ENCODE measurements around the gene RIMBP2. TPM values are rescaled to one million over a fixed set of nuclear protein-coding genes. Genes with fewer than 3 reads are reported as not detected.

RIMBP2 gene
- total RNA-seq, 5 donors from 2014 or later (not counting 1 experiment from before 2014, with no cell fraction given): 0.10 to 0.38 TPM; not detected in 3

DNA sequence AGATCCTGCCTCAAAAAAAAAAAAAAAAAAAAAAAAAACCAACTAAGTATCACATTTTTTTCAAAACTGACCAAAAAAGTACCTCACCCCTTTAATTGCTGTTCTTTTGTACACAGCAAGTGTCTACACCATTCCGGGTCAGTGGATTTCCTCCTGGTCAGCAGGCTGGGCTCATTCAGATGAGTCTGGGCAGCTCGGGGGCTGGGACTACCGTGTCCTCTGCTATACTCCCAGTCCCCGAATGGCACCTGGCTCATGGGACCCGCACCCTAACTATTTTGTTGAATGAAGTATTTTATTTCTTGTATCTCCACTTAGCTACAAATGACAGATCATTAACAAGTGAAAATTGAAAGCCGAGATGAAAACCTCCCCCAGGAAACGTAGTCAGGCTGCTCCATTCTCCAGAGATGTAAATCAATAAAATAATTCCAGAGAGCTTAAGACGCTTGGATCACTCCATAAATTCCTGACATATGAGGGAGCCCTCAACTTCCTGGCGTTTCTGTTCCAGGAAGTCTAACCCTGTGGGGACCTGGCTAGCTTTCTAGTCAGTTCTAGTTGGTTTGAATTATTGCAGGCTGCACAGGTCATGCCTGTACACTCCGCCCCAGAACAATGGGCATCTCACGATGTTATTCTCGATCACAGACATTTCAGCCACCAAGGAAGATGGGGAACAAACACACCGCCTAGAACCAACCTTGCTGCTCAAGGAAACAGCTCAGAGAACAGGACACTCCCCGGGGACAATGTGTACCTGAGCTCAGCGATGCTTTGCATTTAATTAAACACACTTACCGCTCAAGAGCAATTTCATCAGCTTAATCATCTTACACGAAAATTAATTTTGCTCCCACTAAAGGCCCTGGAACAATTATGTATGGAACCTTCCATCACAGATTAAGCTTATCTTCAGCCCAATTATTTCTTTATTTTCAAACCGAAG is 76.3 kb downstream of the RIMBP2 start:
- Mint-ChIP-seq H3K27me3 (peaks cover 1 to 10% of the 10 kb centered on the region in 2 donors), H3K4me1 (no peaks in the 10 kb centered on the region), H3K4me3 (no peak overlapping the region), H3K9me3 (no peaks in the 10 kb centered on the region), H3K27ac (no peak overlapping the region), H3K36me3 (no peaks in the 10 kb centered on the region)
- no peak overlapping the region for H3K27ac ChIP-seq (ENCODE audit: low read length)
- no peak for ATAC-seq (replicated peaks in 1 of 4)
- no peak overlapping the region for H3K4me3 ChIP-seq (ENCODE audit: control insufficient read depth in 1 of 2, extremely low read depth in 1 of 2, low read length in 1 of 2)
- POLR2A ChIA-PET: no interaction called here
- H3K36me3 ChIP-seq (ENCODE audit: control insufficient read depth in 2 of 2, extremely low read depth in 1 of 2, insufficient read depth in 1 of 2, low read length in 1 of 2): no peaks in the 10 kb centered on the region
- no peak for DNase-seq
- 72% methylated on average over 7 of the region's 18 CpGs for WGBS (ENCODE audit: insufficient coverage)
- no peaks in the 10 kb centered on the region for H3K4me1 ChIP-seq (ENCODE audit: control insufficient read depth in 1 of 2, extremely low read depth in 1 of 2, insufficient read depth in 2 of 2, low read length in 2 of 2)
- no peaks in the 10 kb centered on the region for H3K9me3 ChIP-seq
- CTCF ChIA-PET: no interaction called here
- H3K27me3 ChIP-seq (replicated peaks in 1 of 2; ENCODE audit: control insufficient read depth in 2 of 2, extremely low read depth in 1 of 2, insufficient read depth in 2 of 2, low read length in 1 of 2): peaks cover 0 to 26% of the 10 kb centered on the region in 2 experiments

DNA sequence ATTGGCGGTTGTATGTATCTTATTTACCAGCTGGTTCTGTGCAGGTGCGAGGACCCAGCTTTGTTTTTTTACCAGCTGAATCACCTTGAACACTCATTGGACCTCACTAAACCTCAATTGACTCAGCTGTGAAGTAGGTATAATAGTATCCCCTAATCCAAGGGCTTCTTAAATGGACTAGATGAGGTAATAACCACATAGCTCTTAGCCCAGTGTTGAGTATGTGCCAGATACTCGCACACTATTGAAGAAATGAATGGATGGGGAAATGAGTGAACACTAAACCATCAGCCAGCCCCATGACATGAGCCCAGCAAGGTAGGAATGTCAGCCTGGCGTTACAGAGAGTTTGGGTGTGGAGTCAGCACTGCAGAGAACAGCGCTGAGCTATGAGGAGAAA is 79.7 kb downstream of the RIMBP2 start:
- CTCF ChIA-PET: no interaction called here
- POLR2A ChIA-PET: no interaction called here
- Histone ChIP-seq H3K4me3 (ENCODE audit: control insufficient read depth in 1 of 2, extremely low read depth in 1 of 2, low read length in 1 of 2) (no peak overlapping the region), H3K4me1 (ENCODE audit: control insufficient read depth in 1 of 2, extremely low read depth in 1 of 2, insufficient read depth in 2 of 2, low read length in 2 of 2) (no peaks in the 10 kb centered on the region), H3K27me3 (replicated peaks in 1 of 2; ENCODE audit: control insufficient read depth in 2 of 2, extremely low read depth in 1 of 2, insufficient read depth in 2 of 2, low read length in 1 of 2) (peaks cover 0 to 16% of the 10 kb centered on the region in 2 experiments), H3K36me3 (ENCODE audit: control insufficient read depth in 2 of 2, extremely low read depth in 1 of 2, insufficient read depth in 1 of 2, low read length in 1 of 2) (no peaks in the 10 kb centered on the region), H3K27ac (ENCODE audit: low read length) (no peak overlapping the region), H3K9me3 (no peaks in the 10 kb centered on the region)
- no peak for ATAC-seq (replicated peaks in 1 of 4)
- WGBS (ENCODE audit: insufficient coverage): 83% methylated on average over 2 of the region's 5 CpGs
- Mint-ChIP-seq H3K9me3 (no peaks in the 10 kb centered on the region), H3K36me3 (no peaks in the 10 kb centered on the region), H3K27ac (no peak overlapping the region), H3K27me3 (peaks cover 14 to 15% of the 10 kb centered on the region in 2 donors), H3K4me3 (no peak overlapping the region), H3K4me1 (no peaks in the 10 kb centered on the region)
- DNase-seq: no peak

DNA sequence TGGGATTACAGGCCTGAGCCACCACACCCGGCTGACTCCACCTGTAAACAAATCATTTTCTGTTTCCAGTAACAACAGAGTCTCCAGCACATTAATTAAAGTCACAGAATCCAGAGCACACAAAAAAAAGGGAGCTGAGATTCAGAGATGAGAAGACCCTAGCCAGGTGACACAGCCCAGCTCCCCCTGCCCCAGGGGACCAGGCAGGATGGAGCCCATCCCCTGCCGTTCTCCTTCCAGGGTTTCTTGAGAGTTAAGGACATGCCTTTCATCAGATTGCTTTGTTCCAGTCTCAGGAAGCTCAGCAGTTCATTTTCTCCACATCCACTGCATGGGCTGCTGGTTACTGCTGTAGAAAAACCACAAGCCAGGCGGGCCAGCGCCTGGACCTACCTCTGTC is 81.2 kb downstream of the RIMBP2 start:
- H3K27me3 ChIP-seq (replicated peaks in 1 of 2; ENCODE audit: control insufficient read depth in 2 of 2, extremely low read depth in 1 of 2, insufficient read depth in 2 of 2, low read length in 1 of 2): peaks cover 0 to 11% of the 10 kb centered on the region in 2 experiments
- H3K27ac ChIP-seq (ENCODE audit: low read length): no peak overlapping the region
- H3K36me3 ChIP-seq (ENCODE audit: control insufficient read depth in 2 of 2, extremely low read depth in 1 of 2, insufficient read depth in 1 of 2, low read length in 1 of 2): no peaks in the 10 kb centered on the region
- H3K27ac Mint-ChIP-seq: no peak overlapping the region
- H3K4me1 ChIP-seq (ENCODE audit: control insufficient read depth in 1 of 2, extremely low read depth in 1 of 2, insufficient read depth in 2 of 2, low read length in 2 of 2): no peaks in the 10 kb centered on the region
- H3K27me3 Mint-ChIP-seq: peaks cover 14 to 15% of the 10 kb centered on the region in 2 donors
- POLR2A ChIA-PET: no interaction called here
- whole genome bisulfite sequencing (ENCODE audit: insufficient coverage): 53% methylated on average over 2 of the region's 4 CpGs
- ATAC-seq (replicated peaks in 1 of 4): no peak
- no peak overlapping the region for H3K4me3 ChIP-seq (ENCODE audit: control insufficient read depth in 1 of 2, extremely low read depth in 1 of 2, low read length in 1 of 2)
- no peak for DNase-seq
- CTCF ChIA-PET: no interaction called here
- peaks cover 0 to 9% (median 0%) of the 10 kb centered on the region in 3 donors for H3K9me3 Mint-ChIP-seq
- no peak overlapping the region for H3K4me3 Mint-ChIP-seq
- no peaks in the 10 kb centered on the region for H3K4me1 Mint-ChIP-seq
- H3K36me3 Mint-ChIP-seq: no peaks in the 10 kb centered on the region
- H3K9me3 ChIP-seq: no peaks in the 10 kb centered on the region

GRCh38 chr12:130633771-130634170 is 82.3 kb downstream of the RIMBP2 start:
- no peaks in the 10 kb centered on the region for H3K4me1 ChIP-seq (ENCODE audit: control insufficient read depth in 1 of 2, extremely low read depth in 1 of 2, insufficient read depth in 2 of 2, low read length in 2 of 2)
- peaks cover 0 to 11% of the 10 kb centered on the region in 2 experiments for H3K27me3 ChIP-seq (replicated peaks in 1 of 2; ENCODE audit: control insufficient read depth in 2 of 2, extremely low read depth in 1 of 2, insufficient read depth in 2 of 2, low read length in 1 of 2)
- Mint-ChIP-seq H3K4me3 (no peak overlapping the region), H3K4me1 (no peaks in the 10 kb centered on the region), H3K27me3 (peaks cover 15% of the 10 kb centered on the region in 2 donors), H3K9me3 (peaks cover 0 to 9% (median 0%) of the 10 kb centered on the region in 3 donors), H3K36me3 (no peaks in the 10 kb centered on the region), H3K27ac (no peak overlapping the region)
- H3K4me3 ChIP-seq (ENCODE audit: control insufficient read depth in 1 of 2, extremely low read depth in 1 of 2, low read length in 1 of 2): no peak overlapping the region
- H3K9me3 ChIP-seq: no peaks in the 10 kb centered on the region
- H3K27ac ChIP-seq (ENCODE audit: low read length): no peak overlapping the region
- ATAC-seq (replicated peaks in 1 of 4) (no peak), DNase-seq (no peak)
- 22% methylated on average over 11 of the region's 17 CpGs for WGBS (ENCODE audit: insufficient coverage)
- ChIA-PET POLR2A (no interaction called here), CTCF (no interaction called here)
- no peaks in the 10 kb centered on the region for H3K36me3 ChIP-seq (ENCODE audit: control insufficient read depth in 2 of 2, extremely low read depth in 1 of 2, insufficient read depth in 1 of 2, low read length in 1 of 2)

- Mint-ChIP-seq H3K27me3 (peaks cover 15% of the 10 kb centered on the region in 2 donors), H3K4me3 (no peak overlapping the region), H3K27ac (no peak overlapping the region), H3K36me3 (no peaks in the 10 kb centered on the region), H3K4me1 (no peaks in the 10 kb centered on the region), H3K9me3 (peaks cover 0 to 9% (median 0%) of the 10 kb centered on the region in 3 donors)
- no peaks in the 10 kb centered on the region for H3K9me3 ChIP-seq
- no peak overlapping the region for H3K27ac ChIP-seq (ENCODE audit: low read length)
- 81% methylated on average over 3 of the region's 5 CpGs for WGBS (ENCODE audit: insufficient coverage)
- H3K27me3 ChIP-seq (replicated peaks in 1 of 2; ENCODE audit: control insufficient read depth in 2 of 2, extremely low read depth in 1 of 2, insufficient read depth in 2 of 2, low read length in 1 of 2): peaks cover 0 to 11% of the 10 kb centered on the region in 2 experiments
- ATAC-seq (replicated peaks in 1 of 4): no peak
- H3K36me3 ChIP-seq (ENCODE audit: control insufficient read depth in 2 of 2, extremely low read depth in 1 of 2, insufficient read depth in 1 of 2, low read length in 1 of 2): no peaks in the 10 kb centered on the region
- ChIA-PET CTCF (no interaction called here), POLR2A (no interaction called here)
- no peak overlapping the region for H3K4me3 ChIP-seq (ENCODE audit: control insufficient read depth in 1 of 2, extremely low read depth in 1 of 2, low read length in 1 of 2)
- no peaks in the 10 kb centered on the region for H3K4me1 ChIP-seq (ENCODE audit: control insufficient read depth in 1 of 2, extremely low read depth in 1 of 2, insufficient read depth in 2 of 2, low read length in 2 of 2)
- DNase-seq: no peak
These were observed 83.5 kb downstream of the RIMBP2 start for GRCh38 chr12:130632642-130633041.

DNA sequence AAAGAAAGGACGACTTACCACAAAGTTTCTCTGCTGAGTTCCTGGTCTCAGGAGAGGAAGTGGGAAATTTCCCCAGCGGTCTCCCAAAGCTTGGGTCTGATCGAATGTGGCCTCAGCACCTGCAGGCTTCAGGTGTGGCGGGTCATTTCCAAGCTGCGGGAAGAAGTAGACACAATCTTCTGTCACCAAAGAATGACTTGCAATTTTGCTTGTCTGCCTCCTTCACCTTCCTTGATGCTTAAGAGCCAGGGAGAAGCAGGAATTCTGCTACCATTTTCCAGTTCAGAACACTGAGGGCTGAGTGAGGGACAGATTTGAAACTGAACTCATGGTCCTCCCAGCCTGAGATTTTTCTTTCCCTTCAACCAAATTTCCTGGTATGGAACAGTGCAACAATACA is 87.8 kb downstream of the RIMBP2 start:
- Mint-ChIP-seq H3K27me3 (peaks cover 5 to 9% of the 10 kb centered on the region in 2 donors), H3K36me3 (no peaks in the 10 kb centered on the region)
- WGBS (ENCODE audit: insufficient coverage): 87% methylated on average over 4 of the region's 5 CpGs

More for the DNA sequence above, 87.8 kb downstream of the RIMBP2 start:
- H3K9me3 Mint-ChIP-seq: peaks cover 0 to 9% (median 0%) of the 10 kb centered on the region in 3 donors
- no peaks in the 10 kb centered on the region for H3K4me1 ChIP-seq (ENCODE audit: control insufficient read depth in 1 of 2, extremely low read depth in 1 of 2, insufficient read depth in 2 of 2, low read length in 2 of 2)
- no peaks in the 10 kb centered on the region for H3K9me3 ChIP-seq
- POLR2A ChIA-PET: no interaction called here
- DNase-seq (no peak), ATAC-seq (replicated peaks in 1 of 4) (no peak)
- CTCF ChIA-PET: no interaction called here
- H3K27me3 ChIP-seq (replicated peaks in 1 of 2; ENCODE audit: control insufficient read depth in 2 of 2, extremely low read depth in 1 of 2, insufficient read depth in 2 of 2, low read length in 1 of 2): no peaks in the 10 kb centered on the region
- no peak overlapping the region for H3K4me3 Mint-ChIP-seq
- no peak overlapping the region for H3K27ac ChIP-seq (ENCODE audit: low read length)
- H3K27ac Mint-ChIP-seq: no peak overlapping the region
- H3K4me1 Mint-ChIP-seq: no peaks in the 10 kb centered on the region
- no peak overlapping the region for H3K4me3 ChIP-seq (ENCODE audit: control insufficient read depth in 1 of 2, extremely low read depth in 1 of 2, low read length in 1 of 2)
- no peaks in the 10 kb centered on the region for H3K36me3 ChIP-seq (ENCODE audit: control insufficient read depth in 2 of 2, extremely low read depth in 1 of 2, insufficient read depth in 1 of 2, low read length in 1 of 2)

All from T-cell (primary cell).